Gastrocnemius medialis (tissue), 4 donors: ENCODE measurements around the gene IRS2. TPM values are rescaled to one million over a fixed set of nuclear protein-coding genes. Genes with fewer than 3 reads are reported as not detected.
"Not testable (repeated sequence)": the region's sequence is repeated elsewhere in the genome, so short reads cannot be mapped to it uniquely, and the experiment has no call there.

Experiments used
- ATAC-seq, 2 donors: fragments of 150-250 bp; one replicate each; pipeline ENCODE4 v1.9.1; 2016
- DNase-seq, 2 donors: peaks; one replicate each; pipeline ENCODE4 v3.0.0-alpha.2; 2019
- H3K27ac ChIP-seq, 4 donors: fragments of 200-600 bp; sonication (generic); 1 replicate in 1 of 4; 2 replicates in 3 of 4; pipeline ENCODE4 v1.5.1; 2016 to 2018; ENCODE audit warnings: mild to moderate bottlenecking in 2 of 4, moderate library complexity in 1 of 4
- H3K27me3 ChIP-seq, 3 donors: fragments of 200-600 bp; sonication (generic) in 2 of 3; 1 replicate in 1 of 3; 2 replicates in 2 of 3; pipeline versions ENCODE4 v1.5.1 to v1.6.0; 2016 to 2019; ENCODE audit warnings: mild to moderate bottlenecking in 1 of 3, moderate library complexity in 1 of 3
- H3K36me3 ChIP-seq, 2 donors: fragments of 200-600 bp; sonication (generic) in 1 of 2; one replicate each; pipeline ENCODE4 v1.5.1; 2017 to 2018
- H3K4me1 ChIP-seq, 2 donors: fragments of 200-600 bp; sonication (generic) in 1 of 2; one replicate each; pipeline ENCODE4 v1.5.1; 2016 to 2017; ENCODE audit warnings: mild to moderate bottlenecking in 2 of 2
- H3K4me3 ChIP-seq, 4 donors: fragments of 200-600 bp; sonication (generic) in 3 of 4; 1 replicate in 1 of 4; 2 replicates in 3 of 4; pipeline ENCODE4 v1.5.1; 2016 to 2019; ENCODE audit warnings: mild to moderate bottlenecking in 2 of 4
- H3K9me3 ChIP-seq, 3 donors: fragments of 200-600 bp; sonication (generic) in 2 of 3; 1 replicate in 1 of 3; 2 replicates in 2 of 3; pipeline ENCODE4 v1.5.1; 2016 to 2019
- CTCF ChIP-seq, 5 experiments: fragments of 450-650 bp in 3 of 5; fragments of 200-600 bp in 2 of 5; sonication (generic) in 2 of 5; IDR thresholded peaks in 4 of 5; conservative IDR thresholded peaks in 1 of 5; 1 replicate in 4 of 5; 2 replicates in 1 of 5; pipeline ENCODE4 v1.5.1; 2016 to 2019; ENCODE audit warnings: antibody characterized with exemption in 5 of 5, mild to moderate bottlenecking in 3 of 5, moderate library complexity in 3 of 5
- POLR2A ChIP-seq, 2 donors: fragments of 450-650 bp; IDR thresholded peaks; one replicate each; pipeline ENCODE4 v1.6.1; 2017; ENCODE audit warnings: antibody characterized with exemption in 2 of 2, mild to moderate bottlenecking in 2 of 2, moderate library complexity in 2 of 2
- in situ Hi-C, 4 donors: fragments of 200-750 bp; cut with MboI; loops; one replicate each; pipeline versions ENCODE4 v1.15.0 to v1.8.0; 2017; ENCODE audit warnings: low sequenced_read_pairs in 4 of 4
- intact Hi-C: fragments of 100-400 bp; cut with DNase I; formaldehyde crosslinking; loops from one replicate; pipeline ENCODE4 v1.15.1; 2023; ENCODE audit warnings: low total_unique reads
- total RNA-seq, 4 donors: library from RNA; depleted of rRNA; stranded (reverse); fragments of >200 nt; gene quantifications; one replicate each; pipeline versions ENCODE4 v1.1.0 to v1.2.3, GENCODE V29; 2016

IRS2 gene
- total RNA-seq, 4 donors from 2014 or later, result 23.8 to 65.6 (median 28.7) TPM

GRCh38 chr13:109734002-109734785 lies 52.2 kb downstream of the IRS2 start:
- TF ChIP-seq CTCF (IDR thresholded peaks at IDR 0.05 in 4 of 5, conservative IDR thresholded peaks at IDR 0.05 in 1 of 5) (no peak), POLR2A (IDR thresholded peaks at IDR 0.05) (no peak)
- ATAC-seq (no peak), DNase-seq (no peak)
- in situ Hi-C loops, result no loop called here
- Histone ChIP-seq H3K9me3 (no peaks in the 10 kb centered on the region), H3K27ac (no peak overlapping the region), H3K27me3 (peaks cover 3 to 9% (median 4%) of the 10 kb centered on the region in 3 donors), H3K4me1 (no peaks in the 10 kb centered on the region), H3K4me3 (no peak overlapping the region), H3K36me3 (no peaks in the 10 kb centered on the region)
- intact Hi-C loops, result no loop called here

- Histone ChIP-seq H3K9me3 (no peaks in the 10 kb centered on the region), H3K27me3 (peaks cover 4 to 16% (median 7%) of the 10 kb centered on the region in 3 donors), H3K36me3 (no peaks in the 10 kb centered on the region), H3K4me1 (no peaks in the 10 kb centered on the region), H3K4me3 (no peak overlapping the region), H3K27ac (no peak overlapping the region)
- in situ Hi-C loops (no loop called here), intact Hi-C loops (no loop called here)
- TF ChIP-seq POLR2A (IDR thresholded peaks at IDR 0.05), result no peak
- TF ChIP-seq CTCF (IDR thresholded peaks at IDR 0.05 in 4 of 5, conservative IDR thresholded peaks at IDR 0.05 in 1 of 5), result no peak
- DNase-seq (no peak), ATAC-seq (no peak)
Measured at GRCh38 chr13:109733550-109733949, 52.8 kb downstream of the IRS2 start.

- in situ Hi-C loops, intact Hi-C loops, H3K36me3 ChIP-seq, H3K4me3 ChIP-seq, H3K4me1 ChIP-seq, H3K27ac ChIP-seq, H3K9me3 ChIP-seq, ATAC-seq, DNase-seq: not testable (repeated sequence)
- H3K27me3 ChIP-seq, result peaks cover 4 to 22% (median 11%) of the 10 kb centered on the region in 3 donors
Measured at GRCh38 chr13:109732470-109733170, 53.8 kb downstream of the IRS2 start.

- no peak for DNase-seq
- no peaks in the 10 kb centered on the region for H3K4me1 ChIP-seq
Measured at GRCh38 chr13:109730812-109731335, 55.5 kb downstream of the IRS2 start.

More at GRCh38 chr13:109730812-109731335, 55.5 kb downstream of the IRS2 start:
- TF ChIP-seq CTCF (IDR thresholded peaks at IDR 0.05 in 4 of 5, conservative IDR thresholded peaks at IDR 0.05 in 1 of 5), result no peak
- TF ChIP-seq POLR2A (IDR thresholded peaks at IDR 0.05), result no peak
- intact Hi-C loops (no loop called here), in situ Hi-C loops (no loop called here)
- Histone ChIP-seq H3K36me3 (no peaks in the 10 kb centered on the region), H3K4me3 (no peak overlapping the region), H3K9me3 (no peaks in the 10 kb centered on the region), H3K27ac (no peak overlapping the region), H3K27me3 (peaks cover 4 to 22% (median 11%) of the 10 kb centered on the region in 3 donors)
- ATAC-seq, result no peak
